HCT116 (cell line): ENCODE results near the gene ORM1.

ENCODE experiments used
- CTCF ChIP-seq, 3 experiments: fragments of 200-600 bp in 1 of 3; sonication (generic) in 1 of 3; IDR thresholded peaks in 2 of 3; conservative IDR thresholded peaks in 1 of 3; 2 replicates each; pipeline ENCODE4 v1.5.1; 2012 to 2017; ENCODE audit warnings: low read depth in 2 of 3, low read length in 2 of 3, antibody characterized with exemption in 1 of 3, borderline replicate concordance in 1 of 3, control low read depth in 1 of 3, mild to moderate bottlenecking in 1 of 3, mixed read lengths in 1 of 3, mixed run types in 1 of 3, moderate library complexity in 1 of 3; ENCODE audit not compliant: insufficient read depth in 1 of 3
- EZH2 ChIP-seq: fragments of 200-600 bp; sonication (generic); IDR thresholded peaks from 2 replicates; pipeline ENCODE4 v1.6.1; 2017; ENCODE audit warnings: antibody characterized with exemption, mixed run types
- JUND ChIP-seq: IDR thresholded peaks from 2 replicates; pipeline ENCODE4 v1.6.1; 2012
- POLR2A ChIP-seq: IDR thresholded peaks from 2 replicates; pipeline ENCODE4 v1.7.0; 2011; ENCODE audit warnings: borderline replicate concordance; ENCODE audit not compliant: insufficient read depth, insufficient read length; ENCODE audit errors: extremely low read depth
- RAD21 ChIP-seq: IDR thresholded peaks from 2 replicates; pipeline ENCODE4 v1.6.1; 2012; ENCODE audit warnings: low read depth, mild to moderate bottlenecking
- ZNF274 ChIP-seq: fragments of 200-500 bp; sonication (Bioruptor generic); IDR thresholded peaks from 2 replicates; pipeline ENCODE4 v1.6.1; 2014; ENCODE audit warnings: mild to moderate bottlenecking, low read depth, low read length, inconsistent platforms

GRCh38 chr9:114372921-114373448, 50.1 kb downstream of the ORM1 start:
- TF ChIP-seq CTCF (IDR thresholded peaks at IDR 0.05 in 2 of 3, conservative IDR thresholded peaks at IDR 0.05 in 1 of 3; ENCODE audit: borderline replicate concordance in 1 of 3, insufficient read depth in 1 of 3, low read depth in 2 of 3, low read length in 2 of 3) (no peak), RAD21 (no peak), POLR2A (no peak), JUND (no peak), EZH2 (no peak), ZNF274 (no peak)
